Astrocyte of the hippocampus (primary cell): ENCODE results near the gene ABRACL.
"Not testable (repeated sequence)": the region's sequence is repeated elsewhere in the genome, so short reads cannot be mapped to it uniquely, and the experiment has no call there.

Experiments used
- DNase-seq: peaks from one replicate; pipeline ENCODE4 v3.0.0; 2011; ENCODE audit warnings: low read depth, low spot score

The ABRACL gene

DNA sequence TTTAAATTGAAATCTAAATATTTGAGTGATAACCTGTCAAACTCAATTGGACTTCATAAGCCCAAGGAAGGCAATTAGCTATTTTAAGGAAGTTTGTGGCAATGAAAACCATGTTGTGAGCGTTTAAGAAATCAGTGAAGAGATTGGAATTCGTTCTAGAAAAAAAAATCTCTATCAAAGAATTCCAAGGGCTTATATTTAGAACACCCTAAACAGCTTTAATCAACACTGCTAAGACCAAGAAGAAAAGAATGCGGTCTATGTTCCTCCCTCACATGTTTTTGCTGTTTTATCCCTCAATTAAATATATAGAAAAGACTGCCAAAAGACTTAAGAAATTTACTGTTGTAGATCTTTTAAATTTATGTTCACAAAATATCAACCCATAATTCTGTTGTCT is 16.6 kb upstream of the ABRACL start:
- no peak for DNase-seq

DNA sequence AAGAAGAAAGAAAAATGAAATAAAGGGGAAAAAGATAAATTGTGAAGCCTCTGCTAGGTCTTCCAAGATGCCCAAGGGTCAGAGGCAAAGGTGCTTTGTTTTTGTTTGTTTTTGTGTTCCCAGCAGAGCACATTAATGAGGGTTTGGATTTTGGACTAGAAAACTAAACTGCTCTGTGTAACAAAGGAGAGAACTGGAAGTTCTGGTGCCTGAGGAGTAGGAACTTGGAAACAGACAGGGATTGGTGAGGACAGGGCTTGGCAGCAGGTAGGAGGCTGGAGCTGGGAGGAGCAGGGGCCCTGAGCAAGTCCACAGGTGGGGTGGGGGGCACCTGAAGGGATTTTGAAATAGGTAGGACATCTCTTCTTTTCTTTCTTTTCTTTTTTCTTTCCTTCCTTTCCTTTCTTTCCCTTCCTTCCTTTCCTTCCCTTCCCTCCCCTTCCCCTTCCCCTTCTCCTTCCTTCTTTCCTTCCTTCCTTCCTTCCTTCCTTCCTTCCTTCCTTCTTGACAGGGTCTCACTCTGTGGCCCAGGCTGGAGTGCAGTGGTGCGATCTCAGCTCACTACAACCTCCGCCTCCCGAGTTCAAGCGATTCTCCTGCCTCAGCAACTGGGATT is 15.3 kb upstream of the ABRACL start:
- DNase-seq: no peak

DNA sequence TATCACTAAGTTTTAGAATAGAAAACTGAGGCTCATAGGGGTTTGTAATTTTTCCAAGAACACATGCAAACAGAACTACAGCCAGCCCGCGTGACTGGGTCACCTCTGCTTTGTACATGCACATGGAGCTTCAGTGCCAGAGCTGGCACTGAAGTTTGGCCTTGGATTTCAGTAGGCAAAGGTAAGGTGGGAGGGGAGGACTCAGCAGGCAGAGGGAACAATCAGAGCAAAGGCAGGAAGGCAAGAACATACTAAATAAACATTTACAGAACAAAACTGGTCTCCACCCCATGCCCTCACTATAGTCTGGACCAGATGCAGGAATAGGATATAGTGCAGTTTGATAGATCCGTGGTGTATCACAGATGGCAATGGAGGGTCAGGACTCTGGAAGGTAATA is 13.6 kb upstream of the ABRACL start:
- DNase-seq: no peak

DNA sequence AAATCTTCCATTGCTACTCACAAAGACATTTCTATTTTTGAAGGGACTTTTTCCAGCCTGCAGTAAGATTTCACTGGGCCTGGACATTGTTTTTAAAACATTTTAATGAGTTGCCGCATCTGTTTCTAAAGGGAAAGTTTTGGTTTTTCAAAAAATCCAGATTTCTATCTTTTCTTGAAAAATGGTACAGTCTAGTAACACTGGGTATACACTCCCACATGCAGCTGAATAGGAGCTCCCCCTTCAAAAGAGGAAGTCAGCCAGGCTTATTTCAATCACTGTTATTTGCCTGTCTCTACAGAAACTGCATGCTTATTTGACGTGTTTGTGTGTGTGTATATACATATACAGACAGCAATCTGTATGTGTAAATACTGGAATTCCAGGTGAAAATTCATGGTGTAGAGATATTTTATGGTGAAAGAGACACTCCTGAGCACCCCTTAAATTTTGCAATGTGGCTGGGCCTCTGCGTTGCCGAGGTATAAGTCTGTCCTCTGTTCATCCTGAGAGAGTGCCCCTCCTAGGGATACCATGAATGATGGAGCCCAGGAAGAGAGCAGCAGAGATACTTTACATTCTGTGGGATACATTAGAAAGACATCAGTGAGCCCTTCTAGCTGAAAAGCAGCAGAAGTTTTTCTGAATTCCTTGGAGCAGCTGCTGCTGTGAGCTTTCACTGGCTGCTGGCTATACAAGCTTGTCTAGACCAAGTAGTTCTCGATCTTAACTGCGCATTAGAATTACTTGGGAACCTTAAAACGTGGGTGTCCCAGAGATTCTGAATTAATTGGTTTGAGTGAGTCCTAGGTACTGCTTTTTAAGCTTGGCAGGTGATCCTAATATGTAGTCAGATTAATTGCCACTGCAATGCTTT is 12.0 kb upstream of the ABRACL start:
- DNase-seq: peak; percentile 21

DNA sequence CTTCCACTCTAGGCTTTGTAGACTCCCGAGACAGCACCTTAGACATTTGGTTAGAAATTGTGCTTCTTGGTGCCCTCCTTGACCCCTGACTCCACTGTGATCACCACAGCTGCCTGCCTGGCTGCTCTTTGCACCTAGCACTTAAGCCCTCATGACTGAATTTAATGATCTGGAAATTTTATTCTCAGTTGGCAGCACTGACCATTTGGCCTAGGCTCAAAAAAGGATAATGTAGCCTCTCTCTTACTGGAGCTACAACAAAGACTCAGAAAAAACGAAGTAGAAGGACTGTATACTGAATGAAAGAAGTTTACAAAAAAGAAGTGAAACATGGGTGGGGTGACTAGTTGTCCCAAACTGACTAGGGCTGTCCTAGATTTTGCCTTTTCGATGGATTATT is 11.3 kb upstream of the ABRACL start:
- DNase-seq: peak; percentile 65

DNA sequence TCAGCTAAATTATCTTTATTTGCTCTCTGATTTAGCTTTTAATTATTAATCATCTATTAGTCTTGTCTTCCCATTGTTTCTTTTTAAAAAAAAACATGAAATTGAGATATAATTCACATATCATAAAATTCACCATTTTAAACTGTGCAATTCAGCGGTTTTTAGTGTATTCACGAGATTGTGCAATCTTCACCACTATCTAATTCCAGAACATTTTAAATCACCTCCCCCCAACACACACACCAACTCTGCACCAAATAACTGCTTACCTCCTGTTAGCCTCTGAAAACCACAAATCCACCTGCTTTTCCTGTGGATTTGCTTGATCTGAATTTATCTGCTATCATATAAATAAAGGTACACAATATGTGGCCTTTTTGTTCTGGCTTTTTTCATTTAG is 8.8 kb upstream of the ABRACL start:
- no peak for DNase-seq

DNA sequence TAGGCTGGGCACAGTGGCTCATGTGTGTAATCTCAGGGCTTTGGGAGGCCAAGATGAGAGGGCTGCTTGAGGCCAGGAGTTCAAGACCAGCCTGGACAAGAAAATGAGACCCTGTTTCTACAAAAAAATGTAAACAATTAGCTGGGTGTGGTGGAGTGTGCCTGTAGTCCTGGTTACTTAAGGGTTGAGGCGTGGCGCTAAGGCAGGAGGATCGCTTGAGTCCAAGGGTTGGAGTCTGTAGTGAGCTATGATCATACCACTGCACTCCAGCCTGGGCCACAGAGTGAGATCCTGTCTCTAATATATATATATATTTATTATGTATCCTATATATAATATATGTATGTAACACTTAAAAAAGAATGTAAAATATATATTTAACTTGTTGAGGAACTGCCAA is 7.9 kb upstream of the ABRACL start:
- DNase-seq: no peak

DNA sequence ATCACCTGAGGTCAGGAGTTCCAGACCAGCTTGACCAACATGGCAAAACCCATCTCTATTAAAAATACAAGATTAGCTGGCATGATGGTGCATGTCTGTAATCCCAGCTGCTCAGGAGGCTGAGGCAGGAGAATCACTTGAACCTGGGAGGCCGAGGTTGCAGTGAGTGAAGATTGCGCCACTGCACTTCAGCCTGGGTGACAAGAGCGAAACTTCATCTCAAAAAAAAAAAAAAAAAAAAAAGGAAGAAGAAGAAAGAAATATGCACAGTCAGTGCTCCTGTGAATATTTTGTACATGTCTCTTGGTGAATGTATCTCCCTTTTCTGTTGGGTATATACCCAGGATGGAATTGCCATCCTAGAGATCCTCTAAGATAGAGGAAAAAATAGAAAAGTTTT is 3.1 kb upstream of the ABRACL start:
- not testable (repeated sequence) for DNase-seq

DNA sequence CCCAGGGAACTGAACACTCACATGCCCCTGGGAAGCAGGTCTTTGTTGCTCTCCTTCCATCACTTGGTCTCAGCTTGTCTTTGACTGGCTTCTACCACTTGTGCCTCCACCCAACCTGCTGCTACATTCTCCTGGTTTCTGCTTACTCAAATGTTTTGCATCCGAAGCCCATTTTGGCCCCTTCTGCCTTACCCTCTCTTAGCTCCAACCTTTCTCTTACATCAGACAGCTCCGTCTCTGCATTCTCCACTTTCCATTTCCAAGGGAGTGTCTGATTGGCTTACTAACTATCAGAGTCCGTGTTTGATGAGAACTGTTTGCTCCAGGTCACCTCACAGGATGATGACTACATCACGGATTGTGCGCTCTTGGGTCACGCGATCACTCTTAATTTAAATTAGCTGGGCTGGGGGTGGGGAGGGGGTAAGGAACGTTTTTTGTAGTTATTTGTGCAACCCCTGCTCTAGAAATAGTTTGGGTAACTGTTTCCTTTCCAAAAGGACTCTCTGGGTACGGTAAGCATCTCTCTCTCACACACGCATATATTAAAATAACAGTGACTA is 844 bp upstream of the ABRACL start:
- peak; percentile 52 for DNase-seq

DNA sequence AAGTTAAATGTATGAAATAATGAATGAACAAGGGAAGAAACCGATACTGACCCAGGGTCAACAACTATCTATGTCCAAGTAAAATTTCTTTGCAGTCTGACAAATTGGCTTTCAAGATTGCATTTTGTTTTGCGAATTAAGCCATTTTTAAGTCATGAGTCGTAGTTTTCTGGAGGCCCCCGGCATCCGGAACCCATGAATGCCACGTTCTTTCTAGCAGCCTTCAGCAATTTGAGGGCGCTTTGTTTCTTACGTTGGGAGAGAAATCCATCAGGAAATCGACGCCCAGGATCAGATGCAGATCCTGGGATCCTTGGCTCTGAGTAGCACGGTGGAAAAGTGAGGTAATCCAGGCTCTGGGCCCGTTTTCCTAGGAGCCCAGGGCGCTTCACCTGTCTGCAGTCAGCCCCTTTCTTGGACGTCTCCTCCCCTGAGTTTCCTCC is 309 bp upstream of the ABRACL start:
- DNase-seq: no peak

DNA sequence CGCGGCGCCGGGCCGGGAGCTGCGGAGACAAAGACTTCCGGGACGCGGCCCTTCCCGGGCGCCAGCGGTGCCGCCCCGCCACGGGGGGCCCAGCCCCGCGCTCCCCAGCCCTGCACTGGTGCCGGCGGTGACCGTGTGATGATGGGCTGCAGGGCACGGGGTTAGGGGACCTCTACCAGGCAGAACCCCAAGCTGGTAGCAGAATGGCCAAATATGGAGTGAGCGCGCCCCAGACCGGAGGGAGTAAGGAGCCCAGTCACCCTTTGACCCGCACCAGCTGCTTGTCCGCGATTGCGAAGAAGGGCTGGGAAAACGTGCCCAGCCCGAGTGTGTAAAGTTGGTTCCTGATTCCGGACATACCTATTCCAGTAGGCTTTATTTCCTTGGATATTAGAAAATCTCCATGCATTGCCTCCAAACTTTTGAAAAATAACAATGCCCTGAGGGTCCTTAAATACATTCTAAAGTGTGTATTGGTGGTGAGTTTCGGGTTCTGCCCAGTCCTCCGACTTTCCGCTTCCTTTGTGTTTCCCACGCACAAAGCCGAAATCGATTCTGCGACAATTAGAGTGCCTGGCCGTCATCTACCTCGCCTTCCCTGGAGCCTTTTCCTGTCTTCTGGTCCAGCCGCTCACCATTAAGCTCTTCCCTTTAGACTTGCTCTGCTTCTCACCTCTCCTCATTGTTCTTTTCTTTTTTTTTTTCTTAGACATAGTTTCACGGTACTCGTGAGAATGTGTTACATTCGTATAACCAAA is 1.1 kb downstream of the ABRACL start:
- peak; percentile 63 for DNase-seq

DNA sequence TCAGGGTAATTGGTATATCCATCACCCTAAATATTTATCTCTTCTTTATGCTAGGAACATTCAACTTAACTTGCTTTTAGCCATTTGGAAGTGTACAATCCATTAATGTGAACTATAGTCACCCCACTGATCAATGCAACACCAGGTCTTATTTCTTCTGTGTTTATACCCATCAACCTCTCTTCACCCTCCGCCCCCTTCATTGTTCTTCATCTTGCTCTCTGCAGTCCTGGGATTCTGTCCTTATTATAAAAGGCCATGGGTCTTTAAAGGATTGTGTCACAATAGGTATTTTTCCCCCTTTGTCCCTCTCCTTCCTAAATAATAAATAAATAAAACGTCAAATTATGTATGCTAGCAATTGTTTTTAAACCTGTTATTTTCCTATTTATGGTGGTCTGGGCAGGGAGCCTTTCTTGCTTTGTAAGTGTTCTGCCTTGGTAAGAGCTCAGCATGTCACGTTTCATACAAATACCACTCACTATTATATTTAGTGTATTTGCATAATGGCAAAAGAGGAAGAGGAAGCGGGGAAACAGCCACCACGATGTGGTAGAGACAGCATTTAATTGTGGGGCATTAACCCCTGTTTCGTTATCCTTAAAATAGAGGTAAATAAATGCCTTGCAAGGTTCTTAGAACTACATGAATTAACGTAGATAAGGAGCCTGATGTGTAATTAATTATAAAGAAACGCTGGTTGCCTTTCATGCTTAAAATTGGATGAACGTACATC is 1.9 kb downstream of the ABRACL start:
- DNase-seq: no peak

DNA sequence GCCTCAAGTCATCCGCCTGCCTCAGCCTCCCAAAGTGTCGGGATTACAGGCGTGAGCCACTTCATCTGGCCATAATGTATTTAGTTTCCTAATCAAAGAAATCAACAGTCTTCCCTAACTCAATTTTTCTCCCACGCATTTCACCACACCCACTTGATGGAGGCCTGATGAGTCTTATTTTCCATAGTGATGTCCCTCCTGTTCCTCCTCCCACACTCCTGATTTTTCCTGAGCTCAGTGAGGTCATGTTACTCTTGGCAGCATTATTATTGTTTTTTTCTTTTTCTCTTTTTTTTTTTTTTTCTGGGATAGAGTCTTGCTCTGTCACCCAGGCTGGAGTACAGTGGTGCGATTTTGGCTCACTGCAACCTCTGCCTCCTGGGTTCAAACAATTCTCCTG is 8.9 kb downstream of the ABRACL start:
- peak; percentile 46 for DNase-seq

DNA sequence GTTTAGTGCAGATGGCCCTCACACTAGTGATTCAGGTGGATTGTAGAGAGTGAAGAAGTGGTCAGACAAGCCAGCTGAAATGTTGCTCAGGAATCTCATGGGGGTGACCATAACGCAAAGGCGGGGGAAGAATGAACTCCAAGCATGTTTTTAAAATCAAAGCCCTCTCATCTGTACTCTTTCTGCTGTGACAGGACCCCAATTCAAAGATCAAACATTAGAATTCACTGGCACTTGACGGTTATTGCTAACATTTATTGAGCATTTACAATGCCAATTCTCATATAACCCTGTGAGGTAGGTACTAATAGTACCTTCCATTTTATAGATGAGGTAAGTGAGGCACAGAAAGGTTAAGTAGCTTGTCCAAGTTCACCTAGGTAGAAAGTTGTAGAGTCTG is 15.7 kb downstream of the ABRACL start:
- no peak for DNase-seq

DNA sequence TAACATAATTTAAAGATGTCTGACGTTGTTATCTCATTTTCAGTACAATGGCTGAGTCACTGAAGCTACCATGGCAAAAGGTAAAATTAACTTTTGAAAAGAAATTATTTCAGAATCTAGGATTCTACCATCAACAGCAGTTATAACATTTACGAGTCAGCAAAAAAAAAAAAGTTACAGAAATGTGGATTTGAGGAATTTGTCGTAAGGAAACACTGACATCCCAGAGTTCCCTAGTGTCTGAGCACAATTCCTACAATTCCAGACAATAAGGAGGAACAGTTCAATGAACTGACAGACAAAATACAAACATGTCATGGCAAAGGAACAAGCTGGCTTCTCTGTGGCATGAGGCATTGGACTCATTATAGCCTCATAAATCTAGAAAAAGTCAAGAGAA is 19.1 kb downstream of the ABRACL start:
- no peak for DNase-seq

DNA sequence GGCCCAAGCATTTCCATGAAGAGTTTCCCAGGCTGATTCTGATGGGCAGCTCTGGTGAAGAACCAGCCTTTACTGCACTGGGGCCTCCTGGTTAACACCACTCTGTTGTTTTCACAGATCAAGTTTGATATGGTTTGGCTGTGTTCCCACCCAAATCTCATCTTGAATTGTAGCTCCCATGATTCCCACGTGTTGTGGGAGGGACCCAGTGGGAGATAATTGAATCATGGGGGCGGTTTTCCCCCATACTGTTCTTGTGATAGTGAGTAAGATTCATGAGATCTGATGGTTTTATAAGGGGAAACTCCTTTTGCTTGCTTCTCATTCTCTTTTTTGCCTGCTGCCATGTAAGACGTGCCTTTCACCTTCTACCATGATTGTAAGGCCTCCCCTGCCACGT is 20.4 kb downstream of the ABRACL start:
- not testable (repeated sequence) for DNase-seq

DNA sequence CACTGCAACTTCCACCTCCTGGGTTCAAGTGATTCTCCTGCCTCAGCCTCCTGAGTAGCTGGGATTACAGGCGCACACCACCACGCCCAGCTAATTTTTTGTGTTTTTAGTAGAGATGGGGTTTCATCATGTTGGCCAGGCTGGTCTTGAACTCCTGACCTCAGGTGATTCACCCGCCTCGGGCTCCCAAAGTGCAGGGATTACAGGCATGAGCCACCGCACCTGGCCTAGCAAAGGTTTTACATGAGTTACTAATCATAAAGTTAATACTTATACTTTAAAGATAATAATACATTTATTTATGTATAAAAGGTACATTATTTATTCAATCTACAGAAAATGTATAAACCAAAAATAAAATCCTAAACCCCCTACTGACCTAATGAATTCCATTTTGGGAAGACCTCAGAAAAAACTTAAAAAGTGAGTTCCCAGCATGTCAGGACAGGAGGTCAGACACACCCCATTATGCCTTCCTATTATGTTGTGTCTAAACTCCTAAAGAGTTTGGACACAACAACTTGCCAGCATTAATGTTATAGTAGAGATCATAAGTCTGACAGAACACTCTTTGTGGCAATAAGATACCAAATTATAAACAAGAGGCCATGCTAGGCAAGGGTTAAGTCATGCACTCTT is 21.7 kb downstream of the ABRACL start:
- not testable (repeated sequence) for DNase-seq

DNA sequence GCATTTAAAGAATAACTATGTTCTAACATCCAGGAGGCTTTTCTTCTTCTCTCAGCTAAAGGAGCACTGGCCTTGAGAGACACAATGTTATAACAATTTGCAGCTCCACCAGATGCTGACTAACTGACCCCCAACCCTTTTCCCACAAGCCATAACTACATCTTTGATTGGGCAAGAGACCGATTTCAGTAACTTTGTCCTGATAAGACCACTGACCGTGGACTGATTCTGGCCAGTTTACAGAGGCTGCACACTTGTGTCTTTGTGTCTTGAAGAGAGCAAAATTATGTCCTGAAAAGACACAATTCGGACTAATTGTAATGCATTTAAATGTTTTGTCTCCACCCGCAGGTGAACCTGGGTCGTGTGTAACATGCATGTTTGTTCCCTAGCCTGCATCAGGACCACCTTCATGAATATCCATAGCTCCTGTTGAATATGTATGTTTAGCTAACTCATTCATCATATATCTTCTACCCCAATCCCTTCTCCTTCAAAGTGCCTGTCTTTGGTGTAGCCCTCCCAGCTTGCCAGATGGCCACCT is 22.3 kb downstream of the ABRACL start:
- no peak for DNase-seq

DNA sequence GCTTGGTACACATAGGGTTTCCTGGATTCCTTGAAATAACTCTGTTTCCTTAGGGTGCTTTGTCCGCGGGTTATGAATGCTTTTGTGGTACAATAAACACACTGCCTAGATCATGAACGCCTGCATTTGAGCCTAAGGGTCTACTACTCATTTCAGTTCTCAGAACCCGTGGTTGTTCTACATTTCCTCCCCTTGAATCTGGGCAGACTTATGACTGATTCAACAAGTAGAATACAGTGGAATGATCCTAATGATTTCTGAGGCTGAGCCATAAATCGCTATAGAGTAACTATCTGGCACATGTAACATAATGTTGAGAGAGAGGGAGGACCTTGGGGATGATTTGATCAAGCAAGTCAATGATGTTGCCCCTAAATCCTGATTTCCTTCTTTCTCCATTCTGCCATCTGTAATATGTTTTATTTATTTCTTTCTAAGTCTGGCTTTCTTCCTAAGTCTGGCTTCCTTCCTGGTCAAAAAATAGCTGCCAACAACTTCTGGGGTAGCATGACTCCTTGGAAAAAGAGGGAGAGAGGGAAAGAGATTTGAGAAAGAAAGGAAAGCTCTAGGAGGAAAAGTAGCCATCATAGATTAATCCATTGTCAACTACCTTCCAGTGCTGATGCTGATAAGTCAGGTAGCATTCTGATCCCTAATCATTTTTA is 23.0 kb downstream of the ABRACL start:
- no peak for DNase-seq

DNA sequence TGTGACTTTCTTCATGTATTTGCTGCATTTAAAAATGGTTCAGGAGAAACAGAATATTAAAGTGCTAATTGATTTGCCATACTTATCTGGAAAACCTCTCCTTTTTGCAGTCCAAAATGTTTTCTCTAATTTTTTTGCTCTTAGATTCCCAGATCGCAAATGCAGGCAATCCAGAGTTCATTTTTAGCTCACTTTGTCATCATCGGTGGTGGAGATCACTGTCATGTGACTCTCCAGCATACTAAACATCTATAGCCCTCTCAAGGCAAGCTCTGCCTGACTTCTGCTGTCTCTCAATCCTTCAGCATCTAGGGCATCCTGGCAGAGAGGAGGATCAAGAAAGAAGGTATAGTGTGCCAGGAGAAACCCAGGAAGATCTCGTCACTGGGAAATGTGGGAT is 24.8 kb downstream of the ABRACL start:
- DNase-seq: no peak
